Measurements from ENCODE around the gene FOXS1.
A peak's percentile ranks its signal among the peaks of the same experiment; 100 is the strongest.

FOXS1 gene

DNA sequence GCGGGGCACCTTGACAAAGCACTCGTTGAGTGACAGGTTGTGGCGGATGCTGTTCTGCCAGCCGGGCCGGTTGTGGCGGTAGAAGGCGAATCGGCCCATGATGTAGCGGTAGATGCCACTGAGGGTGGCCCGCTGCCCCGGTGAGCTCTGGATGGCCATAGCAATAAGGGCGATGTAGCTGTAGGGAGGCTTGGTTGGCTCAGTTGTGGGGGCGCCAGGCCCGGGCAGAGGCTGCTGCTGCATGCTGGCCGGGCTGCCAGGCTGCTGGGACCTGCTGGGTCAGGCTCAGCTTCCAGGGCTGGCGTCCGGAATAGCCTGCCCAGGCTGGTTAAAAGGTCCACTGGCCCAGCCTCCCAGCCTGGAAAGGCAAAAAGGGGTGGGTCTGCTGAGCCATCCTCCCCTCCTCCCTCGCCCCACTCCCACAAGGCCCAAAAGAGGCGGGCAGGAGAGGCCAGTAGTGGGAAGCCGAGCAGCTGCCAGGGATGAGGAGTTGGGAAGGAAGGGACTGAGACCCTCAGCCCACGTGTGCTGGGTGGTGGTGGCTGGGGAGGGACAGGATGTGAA is at the start of gene FOXS1:
Gene FOXS1, minus strand, starts transcription at position 305 of the 564 bp plus-strand sequence. Its CDS starts 62 bp downstream, at position 243.
- DNase-seq (ENCODE audit: low read depth in 1 of 2, low spot score in 1 of 2), result no peak

DNA sequence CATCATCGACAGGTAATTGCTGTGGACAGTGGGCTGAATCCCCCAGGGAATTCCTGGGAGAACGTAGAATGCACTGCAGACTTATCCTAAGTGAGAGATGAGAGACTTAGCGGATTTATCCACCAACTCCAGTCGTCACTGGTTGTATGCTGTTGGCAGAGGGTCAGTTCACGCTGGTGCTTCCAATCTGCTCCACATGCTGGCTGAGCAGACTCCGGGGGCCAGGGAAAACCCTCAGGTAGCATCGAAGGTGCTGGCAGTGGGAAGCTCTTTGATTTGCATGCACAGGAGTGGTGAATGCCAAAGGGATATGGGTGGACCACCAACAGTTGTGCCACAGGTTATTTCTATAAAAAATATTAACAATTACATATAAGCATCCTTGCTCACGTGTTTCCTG is 45.2 kb upstream of the FOXS1 start:
- DNase-seq (ENCODE audit: low read depth in 1 of 2, low spot score in 1 of 2), result no peak

DNA sequence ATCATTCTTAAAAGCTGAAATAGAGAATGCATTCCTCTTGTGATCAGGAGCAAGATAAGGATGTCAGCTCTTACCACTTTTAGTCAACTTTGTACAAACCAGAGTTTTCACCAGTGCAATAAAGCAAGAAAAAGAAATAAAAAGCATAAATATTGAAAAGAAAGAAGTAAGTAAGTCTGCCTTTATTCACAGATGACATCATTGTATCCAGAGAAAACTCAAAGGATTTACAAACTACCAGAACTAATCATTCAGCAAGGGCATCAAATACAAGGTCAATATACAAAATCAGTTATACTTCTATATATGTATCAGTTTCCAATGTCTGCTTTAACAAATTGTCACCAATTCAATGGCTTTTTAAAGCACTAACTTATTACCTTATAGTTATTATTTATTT is 38.4 kb upstream of the FOXS1 start:
- no peak for DNase-seq (ENCODE audit: low read depth in 1 of 2, low spot score in 1 of 2)

GRCh38 chr20:31881945-31882344 is 36.5 kb upstream of the FOXS1 start:
- DNase-seq (ENCODE audit: low read depth in 1 of 2, low spot score in 1 of 2), result no peak

- DNase-seq (ENCODE audit: low read depth in 1 of 2, low spot score in 1 of 2), result peak; percentile 43 to 63
These were observed 34.0 kb upstream of the FOXS1 start for GRCh38 chr20:31879143-31879987.

GRCh38 chr20:31877684-31878083 is 32.3 kb upstream of the FOXS1 start:
- no peak for DNase-seq (ENCODE audit: low read depth in 1 of 2, low spot score in 1 of 2)

DNA sequence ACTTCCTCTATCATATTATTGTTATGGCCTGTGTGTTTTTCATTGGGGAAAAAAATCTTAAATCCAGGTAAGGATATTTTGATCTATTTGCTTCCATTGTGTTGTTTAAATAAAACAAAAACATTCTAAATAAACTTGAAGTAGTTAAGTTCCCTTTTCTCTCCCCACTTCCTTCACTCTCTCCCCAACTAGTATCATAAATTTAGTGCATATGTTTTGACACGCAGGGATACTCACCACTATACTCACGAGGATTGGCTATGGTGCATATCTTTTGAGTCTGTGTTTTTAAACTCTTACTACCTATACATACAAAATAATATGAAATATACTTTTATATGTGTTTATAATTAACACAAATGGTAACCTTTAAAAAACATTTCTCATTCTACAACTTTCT is 30.3 kb upstream of the FOXS1 start:
- no peak for DNase-seq (ENCODE audit: low read depth in 1 of 2, low spot score in 1 of 2)

- DNase-seq (ENCODE audit: low read depth in 1 of 2, low spot score in 1 of 2), result no peak
These were observed 27.0 kb upstream of the FOXS1 start for GRCh38 chr20:31872406-31872805.

- DNase-seq (ENCODE audit: low read depth in 1 of 2, low spot score in 1 of 2), result no peak
These were observed 26.2 kb upstream of the FOXS1 start for GRCh38 chr20:31871618-31871954.

- no peak for DNase-seq (ENCODE audit: low read depth in 1 of 2, low spot score in 1 of 2)
These were observed 25.6 kb upstream of the FOXS1 start for GRCh38 chr20:31870726-31871617.

DNA sequence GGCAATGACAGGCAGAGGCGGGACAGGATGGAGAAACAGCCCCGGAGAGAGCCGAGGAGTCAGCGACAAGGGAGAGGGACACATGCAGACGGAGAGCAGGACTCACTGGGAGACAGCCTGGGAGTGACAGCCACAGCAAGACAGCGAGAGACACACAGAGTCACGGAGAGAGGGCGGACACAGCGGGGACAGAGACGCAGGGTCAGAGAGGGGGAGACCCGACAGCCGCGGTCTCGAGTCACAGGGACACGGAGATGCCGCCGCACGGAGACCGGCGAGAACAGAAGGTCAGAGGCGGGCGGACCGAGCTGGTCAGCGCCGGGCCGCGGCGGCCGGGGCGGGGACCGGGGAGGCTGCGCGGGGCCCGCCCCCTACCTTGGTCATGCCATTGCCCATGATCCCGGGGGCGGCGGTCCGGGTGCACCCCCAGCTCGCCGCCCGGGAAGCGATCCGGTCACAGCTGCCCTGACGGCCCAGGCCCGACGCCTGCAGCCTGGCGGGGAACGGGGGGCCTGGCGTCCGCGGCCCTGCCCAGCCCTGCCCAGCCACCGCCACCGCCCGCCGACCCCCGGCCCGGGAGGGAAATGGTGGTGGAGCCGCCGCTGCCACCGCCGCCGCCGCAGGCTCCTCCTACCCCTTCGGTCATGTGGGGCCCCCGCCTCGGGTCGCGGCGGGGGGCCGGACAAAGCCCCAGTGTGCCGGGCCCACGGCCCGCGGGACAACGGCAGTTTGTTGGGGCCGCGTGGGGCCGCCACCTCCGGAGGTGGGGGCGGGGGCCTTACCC is 24.7 kb upstream of the FOXS1 start, which contains the start of the genes DUSP15 and TTLL9:
Gene DUSP15, minus strand, starts transcription at position 586 of the 784 bp plus-strand sequence. Its CDS starts 190 bp downstream, at position 396.
Gene TTLL9, plus strand, starts transcription at position 693 of the 784 bp plus-strand sequence. CDS start 493 bp downstream, outside the sequence.
- DNase-seq (ENCODE audit: low read depth in 1 of 2, low spot score in 1 of 2), result no peak

- DNase-seq (ENCODE audit: low read depth in 1 of 2, low spot score in 1 of 2), result no peak
These were observed 24.2 kb upstream of the FOXS1 start for GRCh38 chr20:31869673-31869941.

GRCh38 chr20:31868853-31869672 is 23.7 kb upstream of the FOXS1 start:
- DNase-seq (ENCODE audit: low read depth in 1 of 2, low spot score in 1 of 2), result no peak

GRCh38 chr20:31866221-31866620 is 20.8 kb upstream of the FOXS1 start:
- DNase-seq (ENCODE audit: low read depth in 1 of 2, low spot score in 1 of 2), result no peak

- DNase-seq (ENCODE audit: low read depth in 1 of 2, low spot score in 1 of 2), result no peak
These were observed 19.4 kb upstream of the FOXS1 start for GRCh38 chr20:31864521-31865400.

GRCh38 chr20:31863296-31864085 is 18.1 kb upstream of the FOXS1 start:
- no peak for DNase-seq (ENCODE audit: low read depth in 1 of 2, low spot score in 1 of 2)

GRCh38 chr20:31862506-31862905 is 17.1 kb upstream of the FOXS1 start:
- DNase-seq (ENCODE audit: low read depth in 1 of 2, low spot score in 1 of 2), result no peak

DNA sequence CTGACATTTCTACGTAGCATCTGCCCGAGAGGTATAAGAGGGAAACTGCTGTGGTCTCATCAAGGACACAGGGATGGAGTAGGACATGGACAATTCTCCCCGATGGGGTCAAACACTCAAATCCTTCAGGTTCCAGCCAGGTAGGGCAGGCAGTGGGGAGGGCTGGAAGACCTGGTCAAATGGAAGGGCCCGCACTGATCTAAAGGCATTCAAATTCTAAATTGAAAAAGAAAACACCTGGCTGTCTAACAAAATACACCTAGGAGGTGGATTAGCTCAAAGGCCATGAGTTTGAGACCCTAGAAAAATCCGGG is 16.7 kb upstream of the FOXS1 start:
- DNase-seq (ENCODE audit: low read depth in 1 of 2, low spot score in 1 of 2), result no peak
